Mesenchymal stem cell (in vitro differentiated cells and primary cell): ENCODE data around the gene IMPA2.
A peak's percentile ranks its signal among the peaks of the same experiment; 100 is the strongest.

Experiments used
- DNase-seq: peaks from one replicate; pipeline ENCODE4 v3.0.0-alpha.2; 2013
- H2AFZ ChIP-seq: one replicate; pipeline ENCODE4 v1.6.1; 2013; ENCODE audit warnings: low read depth, mild to moderate bottlenecking, control low read depth, inconsistent platforms, low read length, moderate library complexity
- H2AK5ac ChIP-seq: 2 replicates; pipeline ENCODE4 v1.6.1; 2013; ENCODE audit warnings: low read length, moderate library complexity, mild to moderate bottlenecking, inconsistent platforms; ENCODE audit not compliant: severe bottlenecking
- H2BK120ac ChIP-seq: one replicate; pipeline ENCODE4 v1.6.1; 2013; ENCODE audit warnings: low read depth, mild to moderate bottlenecking, inconsistent platforms, low read length, moderate library complexity
- H2BK12ac ChIP-seq, 2 experiments: one replicate each; pipeline ENCODE4 v1.6.1; 2013; ENCODE audit warnings: inconsistent platforms in 2 of 2, low read length in 2 of 2, mild to moderate bottlenecking in 2 of 2, moderate library complexity in 2 of 2, control low read depth in 1 of 2
- H2BK15ac ChIP-seq: one replicate; pipeline ENCODE4 v1.6.1; 2013; ENCODE audit warnings: mild to moderate bottlenecking, low read depth, inconsistent platforms; ENCODE audit not compliant: poor library complexity, severe bottlenecking
- H2BK5ac ChIP-seq: 2 replicates; pipeline ENCODE4 v1.6.1; 2013; ENCODE audit warnings: low read depth, mild to moderate bottlenecking, low read length, control low read depth, inconsistent platforms; ENCODE audit not compliant: poor library complexity, severe bottlenecking
- H3K14ac ChIP-seq, 2 experiments: one replicate each; pipeline ENCODE4 v1.6.1; 2013; ENCODE audit warnings: inconsistent platforms in 2 of 2, low read length in 2 of 2, control low read depth in 1 of 2, mild to moderate bottlenecking in 1 of 2, moderate library complexity in 1 of 2
- H3K18ac ChIP-seq, 2 experiments: one replicate each; pipeline ENCODE4 v1.6.1; 2013; ENCODE audit warnings: inconsistent platforms in 2 of 2, low read length in 2 of 2, control low read depth in 1 of 2, low read depth in 1 of 2, mild to moderate bottlenecking in 1 of 2
- H3K23ac ChIP-seq, 2 experiments: one replicate each; pipeline ENCODE4 v1.6.1; 2013; ENCODE audit warnings: inconsistent platforms in 2 of 2, low read length in 2 of 2, mild to moderate bottlenecking in 2 of 2, moderate library complexity in 2 of 2, control low read depth in 1 of 2
- H3K27ac ChIP-seq: 2 replicates; pipeline ENCODE4 v1.5.1; 2013; ENCODE audit warnings: mild to moderate bottlenecking, moderate library complexity, low read length, control low read depth, inconsistent platforms; ENCODE audit not compliant: poor library complexity, severe bottlenecking
- H3K27me3 ChIP-seq, 2 experiments: 2 replicates each; pipeline versions ENCODE4 v1.6.1 to v1.7.0; 2013; ENCODE audit warnings: low read length in 2 of 2, mild to moderate bottlenecking in 2 of 2, moderate library complexity in 2 of 2, control low read depth in 1 of 2, inconsistent platforms in 1 of 2; ENCODE audit not compliant: control insufficient read depth in 1 of 2, insufficient read depth in 1 of 2
- H3K36me3 ChIP-seq, 2 experiments: 2 replicates each; pipeline versions ENCODE4 v1.6.1 to v1.7.0; 2013; ENCODE audit warnings: low read length in 2 of 2, control low read depth in 1 of 2, inconsistent platforms in 1 of 2, low read depth in 1 of 2, mild to moderate bottlenecking in 1 of 2; ENCODE audit not compliant: insufficient read depth in 2 of 2, control insufficient read depth in 1 of 2
- H3K4ac ChIP-seq, 2 experiments: one replicate each; pipeline ENCODE4 v1.6.1; 2013; ENCODE audit warnings: inconsistent platforms in 2 of 2, low read length in 2 of 2, mild to moderate bottlenecking in 2 of 2, moderate library complexity in 2 of 2, control low read depth in 1 of 2, low read depth in 1 of 2
- H3K4me1 ChIP-seq: 2 replicates; pipeline ENCODE4 v1.6.1; 2013; ENCODE audit warnings: low read depth, low read length, control low read depth; ENCODE audit not compliant: control insufficient read depth, insufficient read depth
- H3K4me2 ChIP-seq: 2 replicates; pipeline ENCODE4 v1.6.1; 2013; ENCODE audit warnings: low read length, mild to moderate bottlenecking, inconsistent platforms; ENCODE audit not compliant: poor library complexity, severe bottlenecking
- H3K4me3 ChIP-seq, 2 experiments: 2 replicates each; pipeline versions ENCODE4 v1.5.1 to v1.7.0; 2013; ENCODE audit warnings: low read length in 2 of 2, mild to moderate bottlenecking in 2 of 2, control low read depth in 1 of 2, low read depth in 1 of 2; ENCODE audit not compliant: insufficient read depth in 1 of 2
- H3K79me1 ChIP-seq: replicated peaks from 2 replicates; pipeline ENCODE4 v1.6.1; 2013; ENCODE audit warnings: mild to moderate bottlenecking, control low read depth, low read length, inconsistent platforms; ENCODE audit not compliant: poor library complexity, severe bottlenecking
- H3K9ac ChIP-seq: 2 replicates; pipeline ENCODE4 v1.7.0; 2013; ENCODE audit warnings: mild to moderate bottlenecking, low read length, moderate library complexity
- H3K9me3 ChIP-seq: 2 replicates; pipeline ENCODE4 v1.7.0; 2013; ENCODE audit warnings: mild to moderate bottlenecking, low read length; ENCODE audit not compliant: control insufficient read depth
- H4K8ac ChIP-seq: one replicate; pipeline ENCODE4 v1.6.1; 2013; ENCODE audit warnings: inconsistent platforms, mild to moderate bottlenecking, low read length, moderate library complexity
- H4K91ac ChIP-seq: one replicate; pipeline ENCODE4 v1.6.1; 2013; ENCODE audit warnings: mild to moderate bottlenecking, low read length, inconsistent platforms
- WGBS: methylation state at CpG from one replicate; pipeline ENCODE4 v1.1.7; 2013; ENCODE audit warnings: mixed read lengths; 5-methylcytosine and 5-hydroxymethylcytosine counted together

IMPA2 gene

DNA sequence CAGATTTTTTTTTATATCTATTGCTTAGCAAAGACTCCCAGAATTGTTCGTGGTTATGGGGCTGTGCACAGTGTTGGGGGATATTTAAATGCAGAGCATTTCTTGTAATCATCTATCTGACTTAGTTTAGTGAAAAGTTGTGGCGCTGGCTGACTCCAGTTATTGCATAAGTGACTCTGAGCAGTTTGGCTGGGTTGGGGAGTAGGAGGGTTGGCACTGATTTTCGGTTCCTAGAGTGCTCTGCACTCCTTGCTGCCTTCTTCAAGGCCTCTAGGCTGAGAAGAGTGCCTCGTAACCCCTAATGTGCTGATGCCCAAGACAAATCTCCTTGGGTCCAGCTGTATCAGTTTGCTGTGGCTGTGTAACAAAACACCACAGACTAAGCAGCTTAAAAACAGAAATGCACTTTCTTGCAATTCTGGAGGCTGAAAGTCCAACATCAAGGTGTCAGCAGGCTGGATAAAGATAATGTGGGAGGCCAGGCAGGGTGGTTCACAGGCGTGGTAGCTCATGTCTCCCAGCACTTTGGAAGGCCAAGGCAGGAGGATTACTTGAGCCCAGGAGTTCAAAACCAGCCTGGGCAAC is 6.5 kb upstream of the IMPA2 start:
- no peak overlapping the region for H3K23ac ChIP-seq
- peaks cover 4% of the 10 kb centered on the region for H3K4me1 ChIP-seq
- no peak overlapping the region for H2AK5ac ChIP-seq
- H3K79me1 ChIP-seq = no peaks in the 10 kb centered on the region
- H3K9me3 ChIP-seq = no peaks in the 10 kb centered on the region
- H4K91ac ChIP-seq = no peak overlapping the region
- H3K14ac ChIP-seq = no peak overlapping the region
- peak overlapping the region; percentile 22 for H3K9ac ChIP-seq
- no peak overlapping the region for H3K4me2 ChIP-seq
- H2BK5ac ChIP-seq = no peak overlapping the region
- no peak overlapping the region for H3K27ac ChIP-seq
- H3K27me3 ChIP-seq = no peaks in the 10 kb centered on the region
- no peak for DNase-seq
- H4K8ac ChIP-seq = peak overlapping the region; percentile 64
- H3K18ac ChIP-seq = no peak overlapping the region
- H2BK12ac ChIP-seq = no peak overlapping the region
- H2BK120ac ChIP-seq = no peak overlapping the region
- no peak overlapping the region for H2AFZ ChIP-seq
- no peak overlapping the region for H2BK15ac ChIP-seq
- no peaks in the 10 kb centered on the region for H3K36me3 ChIP-seq
- H3K4ac ChIP-seq = peak overlapping the region in 1 of 2 experiments; percentile 51
- H3K4me3 ChIP-seq = no peak overlapping the region
- WGBS = 91% methylated on average over 5 of the region's 5 CpGs

DNA sequence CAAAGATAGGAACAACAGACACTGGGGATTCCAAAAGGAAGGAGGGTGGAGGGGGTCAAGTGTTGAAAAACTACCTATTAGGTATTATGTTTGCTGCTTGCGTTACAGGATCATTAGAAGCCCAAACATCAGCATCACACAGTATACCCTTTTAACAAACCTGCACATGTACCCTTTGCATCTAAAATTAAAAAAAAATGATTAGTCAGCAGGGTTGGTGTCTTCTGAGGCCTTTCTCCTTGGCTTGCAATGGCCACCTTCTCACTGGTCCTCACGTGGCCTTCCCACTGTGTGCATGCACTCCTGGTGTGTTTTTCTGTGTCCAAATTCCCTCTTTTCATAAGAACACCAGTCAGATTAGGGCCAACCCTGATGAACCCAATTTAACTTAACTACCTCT is 5.6 kb upstream of the IMPA2 start:
- Histone ChIP-seq H3K18ac (no peak overlapping the region), H3K79me1 (no peaks in the 10 kb centered on the region), H3K23ac (no peak overlapping the region), H3K27me3 (no peaks in the 10 kb centered on the region), H2BK12ac (no peak overlapping the region), H2BK15ac (no peak overlapping the region), H2AK5ac (no peak overlapping the region), H4K8ac (no peak overlapping the region), H3K4me1 (peaks cover 8% of the 10 kb centered on the region), H3K27ac (no peak overlapping the region), H2AFZ (no peak overlapping the region), H3K4ac (no peak overlapping the region), H2BK5ac (no peak overlapping the region), H3K36me3 (no peaks in the 10 kb centered on the region), H3K9ac (no peak overlapping the region), H3K9me3 (no peaks in the 10 kb centered on the region), H3K4me3 (no peak overlapping the region), H4K91ac (no peak overlapping the region), H3K14ac (no peak overlapping the region), H3K4me2 (no peak overlapping the region), H2BK120ac (no peak overlapping the region)
- WGBS = 98% methylated on average over 2 of the region's 2 CpGs
- no peak for DNase-seq

DNA sequence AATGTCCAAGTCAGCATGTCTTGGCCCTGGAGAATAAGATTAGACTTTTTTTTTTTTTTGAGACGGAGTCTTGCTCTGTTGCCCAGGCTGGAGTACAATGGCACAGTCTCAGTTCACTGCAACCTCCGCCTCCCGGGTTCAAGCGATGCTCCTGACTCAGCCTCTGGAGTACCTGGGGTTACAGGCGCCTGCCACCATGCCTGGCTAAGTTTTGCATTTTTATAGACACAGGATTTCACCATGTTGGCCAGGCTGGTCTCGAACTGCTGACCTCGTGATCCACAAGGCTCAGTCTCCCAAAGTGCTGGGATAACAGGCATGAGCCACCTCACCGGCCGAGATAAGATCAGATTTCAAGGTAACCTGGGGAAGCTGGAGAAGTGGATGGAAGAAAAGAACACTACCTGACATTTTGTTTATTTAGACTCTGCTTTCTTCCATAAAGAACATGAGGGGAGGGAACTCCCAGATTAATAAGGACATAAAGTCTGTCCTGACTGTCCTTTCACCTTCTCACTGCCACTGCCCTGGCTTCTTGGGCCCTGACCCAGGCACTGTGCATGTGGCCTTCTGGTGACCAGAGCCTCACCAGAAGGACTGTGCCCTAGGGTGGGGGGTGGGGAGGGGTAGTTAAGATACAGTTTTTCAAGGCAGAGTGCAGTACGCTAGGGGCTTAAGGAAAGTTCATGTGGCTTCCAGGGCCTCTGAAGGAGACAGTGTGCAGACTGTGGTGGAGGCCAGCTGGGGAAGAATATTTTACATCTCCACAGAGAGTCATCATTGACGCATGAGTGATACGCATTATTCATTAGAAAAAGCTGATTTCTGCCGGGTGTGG is 4.8 kb upstream of the IMPA2 start:
- Histone ChIP-seq H3K14ac (peak overlapping the region in 1 of 2 experiments; percentile 20), H2BK12ac (no peak overlapping the region), H3K27ac (peak overlapping the region; percentile 64), H3K4me3 (no peak overlapping the region), H2AFZ (peak overlapping the region; percentile 53), H3K27me3 (no peaks in the 10 kb centered on the region), H2BK5ac (no peak overlapping the region), H3K4ac (peak overlapping the region in 1 of 2 experiments; percentile 26), H3K36me3 (no peaks in the 10 kb centered on the region), H3K4me1 (peaks cover 8% of the 10 kb centered on the region), H3K9me3 (no peaks in the 10 kb centered on the region), H2AK5ac (no peak overlapping the region), H2BK15ac (peak overlapping the region; percentile 83), H3K9ac (peak overlapping the region; percentile 62), H3K23ac (peak overlapping the region in 1 of 2 experiments; percentile 52), H3K4me2 (no peak overlapping the region), H2BK120ac (peak overlapping the region; percentile 34), H4K8ac (peak overlapping the region; percentile 90), H3K79me1 (no peaks in the 10 kb centered on the region), H4K91ac (no peak overlapping the region), H3K18ac (peak overlapping the region; percentile 21 to 33)
- WGBS = 86% methylated on average over 13 of the region's 13 CpGs
- peak; percentile 42 for DNase-seq

DNA sequence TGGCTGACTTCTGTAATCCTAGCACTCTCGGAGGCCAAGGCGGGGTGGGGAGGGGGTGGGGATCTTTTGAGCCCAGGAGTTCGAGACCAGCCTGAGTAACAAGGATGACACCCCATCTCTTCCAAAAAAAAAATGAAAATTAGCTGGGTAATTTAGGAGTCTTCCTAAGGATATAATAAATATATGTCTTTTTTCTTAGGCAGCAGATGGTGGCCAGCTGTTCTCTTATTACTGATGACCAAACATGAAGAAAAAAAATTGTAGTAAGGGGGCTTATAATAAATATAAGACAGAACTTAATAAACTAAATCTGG is 4.2 kb upstream of the IMPA2 start:
- no peak overlapping the region for H4K91ac ChIP-seq
- H3K4me3 ChIP-seq = no peak overlapping the region
- H3K18ac ChIP-seq = no peak overlapping the region
- H3K4me2 ChIP-seq = no peak overlapping the region
- no peak overlapping the region for H2AFZ ChIP-seq
- no peak overlapping the region for H2AK5ac ChIP-seq
- no peak overlapping the region for H2BK15ac ChIP-seq
- H3K23ac ChIP-seq = no peak overlapping the region
- H3K36me3 ChIP-seq = no peaks in the 10 kb centered on the region
- no peak overlapping the region for H3K4ac ChIP-seq
- no peak overlapping the region for H3K14ac ChIP-seq
- peaks cover 10% of the 10 kb centered on the region for H3K4me1 ChIP-seq
- no peak overlapping the region for H4K8ac ChIP-seq
- peak overlapping the region; percentile 59 for H3K9ac ChIP-seq
- no peak for DNase-seq
- no peaks in the 10 kb centered on the region for H3K9me3 ChIP-seq
- no peaks in the 10 kb centered on the region for H3K27me3 ChIP-seq
- H2BK5ac ChIP-seq = no peak overlapping the region
- H3K27ac ChIP-seq = no peak overlapping the region
- no peaks in the 10 kb centered on the region for H3K79me1 ChIP-seq
- WGBS = 56% methylated on average over 2 of the region's 3 CpGs
- no peak overlapping the region for H2BK12ac ChIP-seq
- H2BK120ac ChIP-seq = no peak overlapping the region
